Endothelial cell of umbilical vein (primary cell): Measurements from ENCODE around the gene DYNC1LI1. TPM values are rescaled to one million over a fixed set of nuclear protein-coding genes. Genes with fewer than 3 reads are reported as not detected.

Source experiments
- BruUV-seq: library from RNA; stranded (reverse); fragments of 400-500 nt; replicated peaks from 2 replicates; lab custom pipeline; 2021; lab: Mats Ljungman, UMichigan
- CTCF ChIA-PET: fragments of 300-600, 350-600 bp; sonication (Branson Sonifier 250); formaldehyde crosslinking; loops from one replicate; lab custom pipeline; 2021; ENCODE audit warnings: antibody characterized with exemption, inconsistent platforms; lab: Charles Lee
- POLR2A ChIA-PET: fragments of 300-600, 350-600 bp; sonication (Branson Sonifier 250); formaldehyde crosslinking; loops from one replicate; lab custom pipeline; 2021; ENCODE audit warnings: antibody characterized with exemption, inconsistent platforms; lab: Charles Lee
- DNase-seq: peaks from one replicate; pipeline ENCODE4 v3.0.0-alpha.2; 2011; ENCODE audit warnings: low read depth, low spot score
- FAIRE-seq: peaks from 2 replicates; lab custom pipeline; 2011; peaks lifted over from hg19 to GRCh38; lab: Jason Lieb, UNC
- H2AFZ ChIP-seq: 2 replicates; pipeline ENCODE4 v1.6.0; 2012; ENCODE audit warnings: low read depth, low read length, control low read depth, inconsistent platforms
- H3K27ac ChIP-seq: 2 replicates; pipeline ENCODE4 v1.5.1; 2011; ENCODE audit warnings: low read depth, mild to moderate bottlenecking, control low read depth, low read length, moderate library complexity; ENCODE audit not compliant: insufficient read depth
- H3K27me3 ChIP-seq, 2 experiments: 2 replicates each; pipeline versions ENCODE4 v1.6.0 to v1.6.1; 2011; ENCODE audit warnings: low read length in 2 of 2, mixed read lengths in 1 of 2; ENCODE audit not compliant: control insufficient read depth in 2 of 2, insufficient read depth in 2 of 2
- H3K36me3 ChIP-seq, 2 experiments: 2 replicates in 1 of 2; 3 replicates in 1 of 2; pipeline ENCODE4 v1.5.1; 2011; ENCODE audit warnings: low read length in 2 of 2, mild to moderate bottlenecking in 1 of 2, moderate library complexity in 1 of 2; ENCODE audit not compliant: control insufficient read depth in 2 of 2, insufficient read depth in 2 of 2; ENCODE audit errors: extremely low read depth in 1 of 2
- H3K4me1 ChIP-seq: 3 replicates; pipeline ENCODE4 v1.5.1; 2011; ENCODE audit warnings: mild to moderate bottlenecking, low read length; ENCODE audit not compliant: control insufficient read depth, insufficient read depth; ENCODE audit errors: extremely low read depth
- H3K4me2 ChIP-seq: 2 replicates; pipeline ENCODE4 v1.6.1; 2011; ENCODE audit warnings: low read length, control low read depth, mixed read lengths; ENCODE audit not compliant: insufficient read depth
- H3K4me3 ChIP-seq, 3 experiments: fragments of 200-600 bp in 1 of 3; sonication (generic), shearing (Covaris generic) in 1 of 3; replicated peaks in 1 of 3; 2 replicates each; pipeline ENCODE4 v1.5.1; 2011 to 2016; ENCODE audit warnings: control low read depth in 3 of 3, low read length in 3 of 3, mild to moderate bottlenecking in 2 of 3, inconsistent platforms in 1 of 3, low read depth in 1 of 3, moderate library complexity in 1 of 3; ENCODE audit not compliant: insufficient read depth in 1 of 3
- H3K79me2 ChIP-seq: 2 replicates; pipeline ENCODE4 v1.6.0; 2012; ENCODE audit warnings: low read length, inconsistent platforms; ENCODE audit not compliant: control insufficient read depth, insufficient read depth
- H3K9ac ChIP-seq: replicated peaks from 2 replicates; pipeline ENCODE3; 2011; ENCODE audit warnings: low read length, control low read depth; ENCODE audit not compliant: insufficient read depth; ENCODE audit errors: extremely low read depth
- H3K9me1 ChIP-seq: replicated peaks from 3 replicates; pipeline ENCODE4 v1.6.0; 2011; ENCODE audit warnings: mild to moderate bottlenecking, low read length; ENCODE audit not compliant: control insufficient read depth, insufficient read depth; ENCODE audit errors: extremely low read depth
- H3K9me3 ChIP-seq: replicated peaks from 2 replicates; pipeline ENCODE4 v1.5.1; 2012; ENCODE audit warnings: low read length, inconsistent platforms; ENCODE audit not compliant: control insufficient read depth, insufficient read depth
- H4K20me1 ChIP-seq: replicated peaks from 2 replicates; pipeline ENCODE3; 2011; ENCODE audit warnings: mild to moderate bottlenecking, low read length; ENCODE audit not compliant: control insufficient read depth, insufficient read depth; ENCODE audit errors: extremely low read depth
- CTCF ChIP-seq, 2 donors: IDR thresholded peaks; 1 replicate in 1 of 2; 2 replicates in 1 of 2; pipeline ENCODE4 v1.5.1; 2011; ENCODE audit warnings: low read length in 2 of 2, mild to moderate bottlenecking in 2 of 2, moderate library complexity in 2 of 2, control low read depth in 1 of 2, inconsistent platforms in 1 of 2, low read depth in 1 of 2; ENCODE audit not compliant: insufficient read depth in 1 of 2; ENCODE audit errors: extremely low read depth in 1 of 2
- EZH2 ChIP-seq: IDR thresholded peaks from 2 replicates; pipeline ENCODE4 v1.6.1; 2012; ENCODE audit warnings: borderline replicate concordance, low read depth, mild to moderate bottlenecking, moderate library complexity, low read length, inconsistent platforms; ENCODE audit not compliant: severe bottlenecking
- FOS ChIP-seq: IDR thresholded peaks from 2 replicates; pipeline ENCODE4 v1.6.1; 2011; ENCODE audit warnings: mild to moderate bottlenecking, low read length, moderate library complexity, borderline replicate concordance; ENCODE audit not compliant: insufficient read depth
- GATA2 ChIP-seq: IDR thresholded peaks from 2 replicates; pipeline ENCODE4 v1.7.0; 2011; ENCODE audit warnings: low read depth, mild to moderate bottlenecking, moderate library complexity, mixed read lengths, low read length; ENCODE audit not compliant: insufficient read length, insufficient read depth
- JUN ChIP-seq: IDR thresholded peaks from 2 replicates; pipeline ENCODE4 v1.6.1; 2011; ENCODE audit warnings: borderline replicate concordance, low read depth; ENCODE audit not compliant: insufficient read length, insufficient read depth
- MAX ChIP-seq: IDR thresholded peaks from 2 replicates; pipeline ENCODE4 v1.6.1; 2011; ENCODE audit not compliant: insufficient read depth, insufficient read length
- MYC ChIP-seq: IDR thresholded peaks from one replicate; pipeline ENCODE4 v1.6.1; 2011; ENCODE audit warnings: mild to moderate bottlenecking, low read depth, low read length
- POLR2A ChIP-seq: IDR thresholded peaks from 2 replicates; pipeline ENCODE4 v1.6.1; 2012; ENCODE audit warnings: low read depth, mild to moderate bottlenecking, control low read depth, low read length
- POLR2AphosphoS5 ChIP-seq: IDR thresholded peaks from 2 replicates; pipeline ENCODE4 v1.6.1; 2012; ENCODE audit warnings: low read depth, mild to moderate bottlenecking, control low read depth, low read length, moderate library complexity; ENCODE audit not compliant: insufficient read depth
- dilution Hi-C: fragments of 300-500 bp; cut with MboI; formaldehyde crosslinking; loops from one replicate; pipeline ENCODE4 v1.15.0; 2019; ENCODE audit warnings: low sequenced_read_pairs; ENCODE audit not compliant: extremely low pct_ligation_motif_present
- intact Hi-C: fragments of 100-400 bp; cut with micrococcal nuclease; formaldehyde crosslinking; loops from one replicate; pipeline ENCODE4 v1.10.0; 2022
- polyA plus RNA-seq, 4 experiments: library from polyadenylated mRNA; depleted of rRNA in 3 of 4; stranded (reverse) in 3 of 4; unstranded in 1 of 4; fragments of >200 nt; gene quantifications; 2 replicates each; pipeline versions ENCODE4 v1.2.1 to v1.2.3, GENCODE V29; 2011 to 2012; ENCODE audit warnings: missing spikeins in 1 of 4
- total RNA-seq: library from RNA; stranded (reverse); gene quantifications from 2 replicates; pipeline ENCODE4 v1.2.3, GENCODE V29; 2021

Gene DYNC1LI1
- total and polyA plus RNA-seq, 2 donors (not counting 3 experiments of a cell fraction or from before 2014, with no cell fraction given): 14.9 to 47.6 TPM

DNA sequence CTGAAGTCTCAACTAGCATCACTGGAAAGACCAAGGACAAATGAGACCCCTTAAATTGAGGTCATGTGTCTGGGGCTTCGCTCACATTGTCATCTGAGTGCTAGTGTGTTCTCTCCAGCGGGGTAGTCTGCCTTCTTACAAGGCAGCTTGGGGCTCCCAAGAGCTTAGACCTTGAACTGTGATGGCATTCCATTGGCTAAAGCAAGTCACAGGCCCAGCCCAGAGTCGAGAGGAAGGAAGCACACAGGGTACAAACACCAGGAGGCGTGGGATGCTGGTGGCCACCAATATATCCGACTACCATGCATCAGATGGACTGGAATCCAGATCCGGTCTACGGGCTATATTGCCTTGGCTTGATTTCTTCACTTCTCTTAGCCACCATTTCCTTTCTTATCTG, 31.5 kb upstream of the DYNC1LI1 start:
- Histone ChIP-seq H3K27ac (no peak overlapping the region), H3K79me2 (no peaks in the 10 kb centered on the region), H3K9ac (no peak overlapping the region), H3K27me3 (peaks cover 6 to 17% of the 10 kb centered on the region in 2 experiments), H3K9me1 (no peaks in the 10 kb centered on the region), H3K4me2 (no peak overlapping the region), H3K4me1 (no peaks in the 10 kb centered on the region), H3K4me3 (no peak overlapping the region), H3K36me3 (no peaks in the 10 kb centered on the region), H4K20me1 (no peaks in the 10 kb centered on the region), H2AFZ (no peak overlapping the region), H3K9me3 (no peaks in the 10 kb centered on the region)
- no peak for DNase-seq
- BruUV-seq: no TSS peak
- ChIA-PET POLR2A (no interaction called here), CTCF (no interaction called here)
- no peak for FAIRE-seq
- TF ChIP-seq EZH2 (no peak), FOS (no peak), POLR2AphosphoS5 (no peak), CTCF (IDR thresholded peaks at IDR 0.05; ENCODE audit: extremely low read depth in 1 of 2, insufficient read depth in 1 of 2, low read depth in 1 of 2, low read length in 2 of 2) (no peak), MAX (no peak), JUN (no peak), GATA2 (no peak), MYC (no peak), POLR2A (no peak)
- dilution Hi-C loops (no loop called here), intact Hi-C loops (no loop called here)
